HCT116 (cell line): ENCODE results near the gene SLC44A1. TPM values are rescaled to one million over a fixed set of nuclear protein-coding genes. Genes with fewer than 3 reads are reported as not detected.

ENCODE experiments used
- ATAC-seq: fragments of 200-7000 bp; cut with Tn5 transposase; 2 replicates; pipeline ENCODE4 v1.9.1; 2020; ENCODE audit warnings: mild to moderate bottlenecking, moderate library complexity
- BruUV-seq: library from RNA; stranded (reverse); fragments of 400-500 nt; replicated peaks from 2 replicates; lab custom pipeline; 2021; lab: Mats Ljungman, UMichigan
- CTCF ChIA-PET: fragments of 300-600 bp; sonication (Branson Sonifier 250); formaldehyde crosslinking; loops from one replicate; lab custom pipeline; 2021; ENCODE audit warnings: antibody characterized with exemption; lab: Charles Lee
- POLR2A ChIA-PET: fragments of 300-600, 350-600 bp; sonication (Branson Sonifier 250); formaldehyde crosslinking; loops from one replicate; lab custom pipeline; 2021; ENCODE audit warnings: antibody characterized with exemption; lab: Charles Lee
- RAD21 ChIA-PET, 2 experiments: fragments of 300-600 bp; sonication (Branson Sonifier 250); formaldehyde crosslinking; loops; one replicate each; lab custom pipeline; 2023; ENCODE audit warnings: low total read pairs in 2 of 2; ENCODE audit not compliant: uncharacterized antibody in 2 of 2, unreplicated experiment in 2 of 2, low non-redundant PET in 1 of 2; lab: Charles Lee
- DNase-seq: peaks from one replicate; pipeline ENCODE4 v3.0.0-alpha.2; 2010; ENCODE audit warnings: low read depth, low spot score
- H2AFZ ChIP-seq: fragments of 200-600 bp; shearing (Covaris generic), sonication (generic); 2 replicates; pipeline ENCODE4 v1.6.1; 2017; ENCODE audit warnings: low read depth, mixed run types, mixed read lengths, antibody characterized with exemption, low read length; ENCODE audit not compliant: poor library complexity, severe bottlenecking
- H3K27ac ChIP-seq: 2 replicates; pipeline ENCODE4 v1.5.1; 2012; ENCODE audit warnings: low read depth, low read length
- H3K27me3 ChIP-seq: fragments of 200-600 bp; sonication (generic); 2 replicates; pipeline ENCODE4 v1.6.1; 2016; ENCODE audit warnings: mixed run types, low read length, mixed read lengths; ENCODE audit not compliant: insufficient read depth
- H3K36me3 ChIP-seq, 2 experiments: fragments of 200-500 bp in 1 of 2; fragments of 200-600 bp in 1 of 2; sonication (Bioruptor generic) in 1 of 2; sonication (generic) in 1 of 2; 2 replicates each; pipeline versions ENCODE4 v1.5.1 to v1.6.1; 2014 to 2016; ENCODE audit warnings: low read length in 2 of 2, inconsistent platforms in 1 of 2, mixed read lengths in 1 of 2, mixed run types in 1 of 2; ENCODE audit not compliant: insufficient read depth in 2 of 2, control insufficient read depth in 1 of 2
- H3K4me1 ChIP-seq, 2 experiments: fragments of 200-600 bp in 1 of 2; sonication (generic) in 1 of 2; 2 replicates each; pipeline versions ENCODE4 v1.5.1 to v1.6.1; 2012 to 2017; ENCODE audit warnings: low read length in 2 of 2, inconsistent platforms in 1 of 2, mild to moderate bottlenecking in 1 of 2, mixed read lengths in 1 of 2, mixed run types in 1 of 2, moderate library complexity in 1 of 2; ENCODE audit not compliant: insufficient read depth in 2 of 2, control insufficient read depth in 1 of 2
- H3K4me2 ChIP-seq: fragments of 200-600 bp; sonication (generic); 2 replicates; pipeline ENCODE4 v1.6.1; 2017; ENCODE audit warnings: mixed run types, low read length, mixed read lengths
- H3K4me3 ChIP-seq, 2 experiments: fragments of 200-600 bp in 1 of 2; sonication (generic) in 1 of 2; replicated peaks in 1 of 2; 2 replicates each; pipeline ENCODE4 v1.5.1; 2011 to 2016; ENCODE audit warnings: low read length in 2 of 2, control low read depth in 1 of 2, low read depth in 1 of 2, mild to moderate bottlenecking in 1 of 2, mixed read lengths in 1 of 2, mixed run types in 1 of 2
- H3K79me2 ChIP-seq: fragments of 200-600 bp; sonication (generic); 2 replicates; pipeline ENCODE4 v1.6.1; 2017; ENCODE audit warnings: mild to moderate bottlenecking, mixed run types, low read length, moderate library complexity, mixed read lengths; ENCODE audit not compliant: insufficient read depth
- H3K9ac ChIP-seq: fragments of 200-600 bp; sonication (generic); 2 replicates; pipeline ENCODE4 v1.6.1; 2016; ENCODE audit warnings: low read length, mixed read lengths
- H3K9me2 ChIP-seq: fragments of 200-600 bp; sonication (generic), shearing (Covaris generic); 2 replicates; pipeline ENCODE4 v1.6.1; 2017; ENCODE audit warnings: mixed run types, mild to moderate bottlenecking, moderate library complexity; ENCODE audit not compliant: insufficient read depth
- H3K9me3 ChIP-seq, 2 experiments: fragments of 200-500 bp in 1 of 2; fragments of 200-600 bp in 1 of 2; sonication (Bioruptor generic) in 1 of 2; sonication (generic) in 1 of 2; 2 replicates each; pipeline ENCODE4 v1.6.1; 2014 to 2017; ENCODE audit warnings: low read length in 2 of 2, mixed read lengths in 2 of 2, inconsistent platforms in 1 of 2, low read depth in 1 of 2, mild to moderate bottlenecking in 1 of 2, mixed run types in 1 of 2, moderate library complexity in 1 of 2; ENCODE audit not compliant: control insufficient read depth in 1 of 2, insufficient read depth in 1 of 2
- H4K20me1 ChIP-seq: fragments of 200-600 bp; sonication (generic), shearing (Covaris generic); 2 replicates; pipeline ENCODE4 v1.6.1; 2017; ENCODE audit warnings: mixed run types, mild to moderate bottlenecking, moderate library complexity; ENCODE audit not compliant: insufficient read depth
- CBX3 ChIP-seq: IDR thresholded peaks from 2 replicates; pipeline ENCODE4 v1.6.1; 2012; ENCODE audit warnings: low read depth
- CEBPB ChIP-seq: IDR thresholded peaks from 2 replicates; pipeline ENCODE4 v1.6.1; 2012; ENCODE audit warnings: low read depth
- EGR1 ChIP-seq: IDR thresholded peaks from 2 replicates; pipeline ENCODE4 v1.6.1; 2012; ENCODE audit warnings: low read depth
- FOSL1 ChIP-seq: IDR thresholded peaks from 2 replicates; pipeline ENCODE4 v1.6.1; 2012; ENCODE audit warnings: low read depth
- POLR2AphosphoS5 ChIP-seq: IDR thresholded peaks from 2 replicates; pipeline ENCODE4 v1.6.1; 2011; ENCODE audit warnings: mild to moderate bottlenecking, low read depth, low read length, moderate library complexity
- TCF7L2 ChIP-seq: IDR thresholded peaks from 2 replicates; pipeline ENCODE4 v1.7.0; 2011; ENCODE audit warnings: borderline replicate concordance, inconsistent platforms; ENCODE audit not compliant: insufficient read depth, insufficient read length; ENCODE audit errors: extremely low read depth
- YY1 ChIP-seq: IDR thresholded peaks from 2 replicates; pipeline ENCODE4 v1.6.1; 2011; ENCODE audit warnings: low read length, low read depth, moderate library complexity, mild to moderate bottlenecking; ENCODE audit not compliant: insufficient replicate concordance; ENCODE audit errors: extremely low read depth
- intact Hi-C: fragments of 100-400 bp; cut with micrococcal nuclease; formaldehyde crosslinking; loops from 2 replicates; pipeline ENCODE4 v1.10.0; 2022
- total RNA-seq: library from RNA; stranded (reverse); gene quantifications from one replicate; pipeline ENCODE4 v1.2.1, GENCODE V29; 2021; ENCODE audit not compliant: unreplicated experiment
- TF ChIP-seq, protein P1 (sequence below): IDR thresholded peaks from 2 replicates; pipeline ENCODE4 v1.6.1; 2012
- TF ChIP-seq, protein P2 (sequence below), 3 experiments: fragments of 200-600 bp in 1 of 3; sonication (generic) in 1 of 3; IDR thresholded peaks in 2 of 3; conservative IDR thresholded peaks in 1 of 3; 2 replicates each; pipeline ENCODE4 v1.5.1; 2012 to 2017; ENCODE audit warnings: low read depth in 2 of 3, low read length in 2 of 3, antibody characterized with exemption in 1 of 3, borderline replicate concordance in 1 of 3, control low read depth in 1 of 3, mild to moderate bottlenecking in 1 of 3, mixed read lengths in 1 of 3, mixed run types in 1 of 3, moderate library complexity in 1 of 3; ENCODE audit not compliant: insufficient read depth in 1 of 3
- TF ChIP-seq, protein P3 (sequence below): IDR thresholded peaks from 2 replicates; pipeline ENCODE4 v1.6.1; 2012
- TF ChIP-seq, protein P4 (sequence below): IDR thresholded peaks from 2 replicates; pipeline ENCODE4 v1.6.1; 2012; ENCODE audit warnings: low read depth

Gene SLC44A1
- total RNA-seq, 1 experiment from 2014 or later = 44.1 TPM

DNA sequence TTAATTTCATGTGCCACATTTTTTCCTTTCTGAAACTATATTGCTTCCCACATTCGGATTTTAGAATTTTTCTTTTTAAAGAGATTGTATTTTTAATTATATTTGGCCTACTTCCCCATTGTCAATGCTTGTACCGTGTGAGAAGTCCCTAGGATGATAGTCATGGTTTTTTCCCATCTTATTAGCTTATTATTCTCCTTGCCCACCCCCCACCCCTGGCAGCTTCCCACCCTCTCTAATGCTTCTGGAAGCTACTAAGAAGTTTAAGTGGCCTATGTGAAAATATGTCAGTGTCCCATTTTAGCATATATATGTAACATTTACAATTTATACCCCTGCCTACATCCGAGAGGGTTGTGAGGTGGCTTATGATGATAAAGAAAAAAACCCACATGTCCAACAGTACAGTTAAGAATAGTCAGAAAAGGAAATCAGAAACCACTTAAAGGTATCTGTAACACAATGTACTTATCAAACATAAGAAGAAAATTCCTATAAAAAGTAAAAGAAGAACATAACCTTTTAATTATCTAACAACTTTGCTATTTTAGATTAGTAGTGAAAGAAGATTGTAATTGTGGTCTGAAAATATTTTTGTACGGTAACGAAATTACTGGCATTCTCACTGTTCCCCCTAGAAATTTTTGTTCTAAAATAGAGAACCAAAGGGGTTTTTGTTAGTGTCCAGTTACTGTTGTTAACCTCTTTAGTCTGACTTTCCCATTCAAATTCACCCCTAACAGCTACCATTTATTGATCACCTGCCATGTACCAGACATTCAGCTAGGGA is 62.1 kb downstream of the SLC44A1 start:
- TF ChIP-seq CBX3 (no peak), POLR2AphosphoS5 (no peak), EGR1 (no peak), CEBPB (no peak), YY1 (no peak), TCF7L2 (no peak), FOSL1 (no peak)
- TF ChIP-seq, protein P1, sequence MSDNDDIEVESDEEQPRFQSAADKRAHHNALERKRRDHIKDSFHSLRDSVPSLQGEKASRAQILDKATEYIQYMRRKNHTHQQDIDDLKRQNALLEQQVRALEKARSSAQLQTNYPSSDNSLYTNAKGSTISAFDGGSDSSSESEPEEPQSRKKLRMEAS = no peak
- TF ChIP-seq, protein P2, sequence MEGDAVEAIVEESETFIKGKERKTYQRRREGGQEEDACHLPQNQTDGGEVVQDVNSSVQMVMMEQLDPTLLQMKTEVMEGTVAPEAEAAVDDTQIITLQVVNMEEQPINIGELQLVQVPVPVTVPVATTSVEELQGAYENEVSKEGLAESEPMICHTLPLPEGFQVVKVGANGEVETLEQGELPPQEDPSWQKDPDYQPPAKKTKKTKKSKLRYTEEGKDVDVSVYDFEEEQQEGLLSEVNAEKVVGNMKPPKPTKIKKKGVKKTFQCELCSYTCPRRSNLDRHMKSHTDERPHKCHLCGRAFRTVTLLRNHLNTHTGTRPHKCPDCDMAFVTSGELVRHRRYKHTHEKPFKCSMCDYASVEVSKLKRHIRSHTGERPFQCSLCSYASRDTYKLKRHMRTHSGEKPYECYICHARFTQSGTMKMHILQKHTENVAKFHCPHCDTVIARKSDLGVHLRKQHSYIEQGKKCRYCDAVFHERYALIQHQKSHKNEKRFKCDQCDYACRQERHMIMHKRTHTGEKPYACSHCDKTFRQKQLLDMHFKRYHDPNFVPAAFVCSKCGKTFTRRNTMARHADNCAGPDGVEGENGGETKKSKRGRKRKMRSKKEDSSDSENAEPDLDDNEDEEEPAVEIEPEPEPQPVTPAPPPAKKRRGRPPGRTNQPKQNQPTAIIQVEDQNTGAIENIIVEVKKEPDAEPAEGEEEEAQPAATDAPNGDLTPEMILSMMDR (IDR thresholded peaks at IDR 0.05 in 2 of 3, conservative IDR thresholded peaks at IDR 0.05 in 1 of 3; ENCODE audit: borderline replicate concordance in 1 of 3, insufficient read depth in 1 of 3, low read depth in 2 of 3, low read length in 2 of 3) = no peak
- TF ChIP-seq, protein P3, sequence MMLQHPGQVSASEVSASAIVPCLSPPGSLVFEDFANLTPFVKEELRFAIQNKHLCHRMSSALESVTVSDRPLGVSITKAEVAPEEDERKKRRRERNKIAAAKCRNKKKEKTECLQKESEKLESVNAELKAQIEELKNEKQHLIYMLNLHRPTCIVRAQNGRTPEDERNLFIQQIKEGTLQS = no peak
- TF ChIP-seq, protein P4, sequence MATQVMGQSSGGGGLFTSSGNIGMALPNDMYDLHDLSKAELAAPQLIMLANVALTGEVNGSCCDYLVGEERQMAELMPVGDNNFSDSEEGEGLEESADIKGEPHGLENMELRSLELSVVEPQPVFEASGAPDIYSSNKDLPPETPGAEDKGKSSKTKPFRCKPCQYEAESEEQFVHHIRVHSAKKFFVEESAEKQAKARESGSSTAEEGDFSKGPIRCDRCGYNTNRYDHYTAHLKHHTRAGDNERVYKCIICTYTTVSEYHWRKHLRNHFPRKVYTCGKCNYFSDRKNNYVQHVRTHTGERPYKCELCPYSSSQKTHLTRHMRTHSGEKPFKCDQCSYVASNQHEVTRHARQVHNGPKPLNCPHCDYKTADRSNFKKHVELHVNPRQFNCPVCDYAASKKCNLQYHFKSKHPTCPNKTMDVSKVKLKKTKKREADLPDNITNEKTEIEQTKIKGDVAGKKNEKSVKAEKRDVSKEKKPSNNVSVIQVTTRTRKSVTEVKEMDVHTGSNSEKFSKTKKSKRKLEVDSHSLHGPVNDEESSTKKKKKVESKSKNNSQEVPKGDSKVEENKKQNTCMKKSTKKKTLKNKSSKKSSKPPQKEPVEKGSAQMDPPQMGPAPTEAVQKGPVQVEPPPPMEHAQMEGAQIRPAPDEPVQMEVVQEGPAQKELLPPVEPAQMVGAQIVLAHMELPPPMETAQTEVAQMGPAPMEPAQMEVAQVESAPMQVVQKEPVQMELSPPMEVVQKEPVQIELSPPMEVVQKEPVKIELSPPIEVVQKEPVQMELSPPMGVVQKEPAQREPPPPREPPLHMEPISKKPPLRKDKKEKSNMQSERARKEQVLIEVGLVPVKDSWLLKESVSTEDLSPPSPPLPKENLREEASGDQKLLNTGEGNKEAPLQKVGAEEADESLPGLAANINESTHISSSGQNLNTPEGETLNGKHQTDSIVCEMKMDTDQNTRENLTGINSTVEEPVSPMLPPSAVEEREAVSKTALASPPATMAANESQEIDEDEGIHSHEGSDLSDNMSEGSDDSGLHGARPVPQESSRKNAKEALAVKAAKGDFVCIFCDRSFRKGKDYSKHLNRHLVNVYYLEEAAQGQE = no peak
- Histone ChIP-seq H3K9me3 (no peaks in the 10 kb centered on the region), H3K4me3 (no peak overlapping the region), H3K79me2 (no peaks in the 10 kb centered on the region), H3K27me3 (no peaks in the 10 kb centered on the region), H2AFZ (no peak overlapping the region), H3K36me3 (no peaks in the 10 kb centered on the region), H3K4me2 (no peak overlapping the region), H3K4me1 (no peaks in the 10 kb centered on the region), H3K27ac (no peak overlapping the region), H3K9me2 (no peaks in the 10 kb centered on the region), H4K20me1 (no peaks in the 10 kb centered on the region), H3K9ac (no peak overlapping the region)
- ChIA-PET CTCF (no interaction called here), RAD21 (no interaction called here), POLR2A (no interaction called here)
- ATAC-seq = no peak
- intact Hi-C loops = no loop called here
- no peak for DNase-seq
- BruUV-seq = no TSS peak
